Neural cell (in vitro differentiated cells): ENCODE data around the gene IGFL1. TPM values are rescaled to one million over a fixed set of nuclear protein-coding genes. Genes with fewer than 3 reads are reported as not detected.

Experiments
- H2AFZ ChIP-seq: fragments of 200-600, 300-800 bp; sonication (generic), shearing (Covaris generic); 2 replicates; pipeline ENCODE4 v1.6.0; 2014; ENCODE audit warnings: low read depth, mild to moderate bottlenecking, antibody characterized with exemption, low read length, moderate library complexity
- H3F3A ChIP-seq: fragments of 200-600 bp; shearing (Covaris generic); 2 replicates; pipeline ENCODE4 v1.6.1; 2016; ENCODE audit warnings: mild to moderate bottlenecking, moderate library complexity, mixed read lengths, antibody characterized with exemption, low read length; ENCODE audit not compliant: insufficient read depth, poor library complexity, severe bottlenecking
- H3K27ac ChIP-seq: fragments of 200-600, 300-800 bp; sonication (generic), shearing (Covaris generic); 2 replicates; pipeline ENCODE4 v1.5.1; 2014; ENCODE audit warnings: mild to moderate bottlenecking, low read length, moderate library complexity
- H3K27me3 ChIP-seq: fragments of 300-800, 200-600 bp; sonication (generic), shearing (Covaris generic); 2 replicates; pipeline ENCODE4 v1.6.0; 2014; ENCODE audit warnings: mild to moderate bottlenecking, low read depth, low read length, moderate library complexity; ENCODE audit not compliant: insufficient read depth
- H3K36me3 ChIP-seq: fragments of 300-800, 200-600 bp; sonication (generic), shearing (Covaris generic); 2 replicates; pipeline ENCODE4 v1.5.1; 2014; ENCODE audit warnings: mild to moderate bottlenecking, antibody characterized with exemption, low read length, moderate library complexity; ENCODE audit not compliant: insufficient read depth
- H3K4me2 ChIP-seq: fragments of 300-800, 200-600 bp; sonication (generic), shearing (Covaris generic); 2 replicates; pipeline ENCODE4 v1.6.0; 2014; ENCODE audit warnings: mild to moderate bottlenecking, low read length
- H3K4me3 ChIP-seq: fragments of 300-800, 200-600 bp; sonication (generic), shearing (Covaris generic); 2 replicates; pipeline ENCODE4 v1.5.1; 2014; ENCODE audit warnings: mild to moderate bottlenecking, low read length, moderate library complexity
- H3K79me2 ChIP-seq: fragments of 200-600 bp; shearing (Covaris generic); replicated peaks from 2 replicates; pipeline ENCODE4 v1.6.0; 2014; ENCODE audit warnings: mild to moderate bottlenecking, low read length, moderate library complexity; ENCODE audit not compliant: insufficient read depth
- H3K9ac ChIP-seq: fragments of 300-800, 200-600 bp; sonication (generic), shearing (Covaris generic); 2 replicates; pipeline ENCODE4 v1.6.1; 2016; ENCODE audit warnings: mild to moderate bottlenecking, low read length, mixed read lengths
- H3K9me2 ChIP-seq: fragments of 200-600 bp; shearing (Covaris generic); 2 replicates; pipeline ENCODE4 v1.6.1; 2016; ENCODE audit warnings: mild to moderate bottlenecking, low read length, mixed read lengths; ENCODE audit not compliant: insufficient read depth
- H3K9me3 ChIP-seq: fragments of 200-600, 300-800 bp; sonication (generic), shearing (Covaris generic); 2 replicates; pipeline ENCODE4 v1.6.1; 2016; ENCODE audit warnings: mild to moderate bottlenecking, mixed run types, low read length, moderate library complexity, mixed read lengths
- H4K20me1 ChIP-seq: fragments of 200-600 bp; shearing (Covaris generic); 2 replicates; pipeline ENCODE4 v1.6.1; 2016; ENCODE audit warnings: mild to moderate bottlenecking, mixed run types; ENCODE audit not compliant: insufficient read depth
- CTCF ChIP-seq: fragments of 450-650 bp; IDR thresholded peaks from 2 replicates; pipeline ENCODE4 v1.5.1; 2014; ENCODE audit warnings: antibody characterized with exemption, mild to moderate bottlenecking, moderate library complexity; ENCODE audit not compliant: poor library complexity, severe bottlenecking
- EP300 ChIP-seq: fragments of 450-650 bp; conservative IDR thresholded peaks from 2 replicates; pipeline ENCODE4 v1.6.1; 2014; ENCODE audit warnings: antibody characterized with exemption, mild to moderate bottlenecking, moderate library complexity; ENCODE audit not compliant: poor library complexity, severe bottlenecking
- EZH2 ChIP-seq: fragments of 200-600, 300-800 bp; shearing (Covaris generic), sonication (generic); IDR thresholded peaks from 2 replicates; pipeline ENCODE4 v1.6.1; 2014; ENCODE audit warnings: antibody characterized with exemption, low read length, borderline replicate concordance, mild to moderate bottlenecking; ENCODE audit not compliant: insufficient read depth, poor library complexity, severe bottlenecking
- MXI1 ChIP-seq: fragments of 450-650 bp; conservative IDR thresholded peaks from 2 replicates; pipeline ENCODE4 v1.6.1; 2014; ENCODE audit warnings: antibody characterized with exemption, mild to moderate bottlenecking; ENCODE audit not compliant: poor library complexity, severe bottlenecking
- POLR2AphosphoS5 ChIP-seq: IDR thresholded peaks from 2 replicates; pipeline ENCODE4 v1.6.1; 2012
- RAD21 ChIP-seq: fragments of 450-650 bp; conservative IDR thresholded peaks from 2 replicates; pipeline ENCODE4 v1.6.1; 2014; ENCODE audit warnings: antibody characterized with exemption, mild to moderate bottlenecking, moderate library complexity
- REST ChIP-seq: IDR thresholded peaks from 2 replicates; pipeline ENCODE4 v1.6.1; 2012; ENCODE audit warnings: borderline replicate concordance
- SMC3 ChIP-seq: fragments of 450-650 bp; conservative IDR thresholded peaks from 2 replicates; pipeline ENCODE4 v1.6.1; 2014; ENCODE audit warnings: antibody characterized with exemption, mild to moderate bottlenecking, moderate library complexity; ENCODE audit not compliant: poor library complexity
- TAF1 ChIP-seq: IDR thresholded peaks from 2 replicates; pipeline ENCODE4 v1.6.1; 2012; ENCODE audit warnings: low read depth
- polyA plus RNA-seq: library from polyadenylated mRNA; depleted of rRNA; stranded (reverse); fragments of >200 nt; gene quantifications from 2 replicates; pipeline ENCODE4 v1.2.3, GENCODE V29; 2014

The IGFL1 gene
- polyA plus RNA-seq, 1 donor from 2014 or later = not detected

GRCh38 chr19:46225558-46226004 lies 4.0 kb upstream of the IGFL1 start:
- no peaks in the 10 kb centered on the region for H3K36me3 ChIP-seq
- H3K9me2 ChIP-seq = no peaks in the 10 kb centered on the region
- H3K9me3 ChIP-seq = no peaks in the 10 kb centered on the region
- H3F3A ChIP-seq = no peaks in the 10 kb centered on the region
- no peaks in the 10 kb centered on the region for H4K20me1 ChIP-seq
- no peak for TF ChIP-seq REST
- TF ChIP-seq CTCF = no peak
- no peak for TF ChIP-seq TAF1
- no peak for TF ChIP-seq SMC3
- no peak for TF ChIP-seq POLR2AphosphoS5
- no peak for TF ChIP-seq EP300
- TF ChIP-seq EZH2 = no peak
- no peak for TF ChIP-seq RAD21
- no peak for TF ChIP-seq MXI1
- H3K27me3 ChIP-seq = peaks cover 2% of the 10 kb centered on the region
- H3K79me2 ChIP-seq = no peaks in the 10 kb centered on the region
- H3K4me2 ChIP-seq = no peak overlapping the region
- no peak overlapping the region for H3K27ac ChIP-seq
- H3K9ac ChIP-seq = no peak overlapping the region
- H2AFZ ChIP-seq = no peak overlapping the region
- no peak overlapping the region for H3K4me3 ChIP-seq

GRCh38 chr19:46226438-46226973 lies 3.0 kb upstream of the IGFL1 start:
- TF ChIP-seq RAD21 (no peak), EP300 (no peak), CTCF (no peak), SMC3 (no peak), POLR2AphosphoS5 (no peak), TAF1 (no peak)
- peaks cover 2% of the 10 kb centered on the region for H3K27me3 ChIP-seq

More at GRCh38 chr19:46226438-46226973, 3.0 kb upstream of the IGFL1 start:
- no peak overlapping the region for H3K27ac ChIP-seq
- no peaks in the 10 kb centered on the region for H3K79me2 ChIP-seq
- H3K4me2 ChIP-seq = no peak overlapping the region
- H3K9ac ChIP-seq = no peak overlapping the region
- no peaks in the 10 kb centered on the region for H3K9me3 ChIP-seq
- no peak overlapping the region for H2AFZ ChIP-seq
- no peaks in the 10 kb centered on the region for H4K20me1 ChIP-seq
- no peaks in the 10 kb centered on the region for H3K9me2 ChIP-seq
- H3K4me3 ChIP-seq = no peak overlapping the region
- no peaks in the 10 kb centered on the region for H3F3A ChIP-seq
- no peaks in the 10 kb centered on the region for H3K36me3 ChIP-seq
